Measurements from ENCODE around the gene TNFRSF18.
"Not testable (repeated sequence)": the region's sequence is repeated elsewhere in the genome, so short reads cannot be mapped to it uniquely, and the experiment has no call there.

Gene TNFRSF18

DNA sequence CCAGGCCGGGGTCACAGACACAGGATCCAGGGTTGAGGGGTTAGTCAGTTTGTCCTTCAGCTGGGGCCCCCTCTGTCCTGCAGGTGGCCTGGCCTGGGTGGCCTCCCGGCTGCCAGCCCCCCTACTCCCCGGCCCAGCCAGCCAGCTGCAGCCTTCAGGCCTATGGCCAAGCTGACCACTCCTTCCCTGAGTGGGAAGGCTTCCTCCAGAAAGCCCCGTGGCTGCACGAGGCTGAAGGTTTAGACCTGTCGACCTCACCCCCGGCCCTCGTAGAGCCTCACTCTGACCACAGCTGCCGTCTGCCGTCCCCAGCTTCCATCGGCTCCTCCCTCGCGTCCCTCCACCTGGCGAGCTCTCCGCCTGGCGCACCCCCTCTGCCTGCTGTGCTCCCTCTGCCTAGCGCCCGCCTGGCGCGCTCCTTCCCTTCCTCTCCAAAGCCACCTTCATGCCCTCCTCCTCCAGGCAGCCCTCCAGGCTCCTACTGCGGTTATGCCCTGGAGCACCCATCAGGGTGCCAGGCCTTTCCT lies 23.1 kb downstream of the TNFRSF18 start:
- no peak overlapping the region for H3K4me3 ChIP-seq (ENCODE audit: low read depth, low read length)
- no peak for DNase-seq (ENCODE audit: low read depth)

GRCh38 chr1:1182491-1183220 lies 23.7 kb downstream of the TNFRSF18 start:
- no peak for DNase-seq (ENCODE audit: low read depth)
- no peak overlapping the region for H3K4me3 ChIP-seq (ENCODE audit: low read depth, low read length)

DNA sequence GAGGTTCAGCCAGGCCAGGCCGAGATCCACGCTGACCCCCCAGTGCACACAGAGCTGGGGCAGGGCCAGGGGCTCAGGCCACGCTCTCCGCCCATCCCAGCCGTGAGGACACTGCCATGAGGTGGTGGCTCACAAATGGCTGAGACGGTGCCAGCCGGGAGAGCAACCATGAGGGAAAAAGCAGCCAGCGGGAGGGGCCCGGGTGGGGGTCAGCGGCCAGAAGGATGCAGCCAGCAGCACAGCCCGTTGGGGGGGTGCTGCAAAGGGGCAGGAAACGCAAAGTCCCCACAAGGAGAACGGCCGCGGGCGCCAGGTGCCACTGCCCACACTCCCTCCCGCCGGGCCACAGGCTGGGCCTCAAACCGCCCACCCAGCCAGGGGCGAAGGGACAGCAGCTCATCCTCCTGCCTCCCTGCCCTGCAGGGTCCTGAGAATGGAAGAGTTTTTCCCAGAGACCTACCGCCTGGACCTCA lies 24.4 kb downstream of the TNFRSF18 start:
- no peak for DNase-seq (ENCODE audit: low read depth)
- no peak overlapping the region for H3K4me3 ChIP-seq (ENCODE audit: low read depth, low read length)

DNA sequence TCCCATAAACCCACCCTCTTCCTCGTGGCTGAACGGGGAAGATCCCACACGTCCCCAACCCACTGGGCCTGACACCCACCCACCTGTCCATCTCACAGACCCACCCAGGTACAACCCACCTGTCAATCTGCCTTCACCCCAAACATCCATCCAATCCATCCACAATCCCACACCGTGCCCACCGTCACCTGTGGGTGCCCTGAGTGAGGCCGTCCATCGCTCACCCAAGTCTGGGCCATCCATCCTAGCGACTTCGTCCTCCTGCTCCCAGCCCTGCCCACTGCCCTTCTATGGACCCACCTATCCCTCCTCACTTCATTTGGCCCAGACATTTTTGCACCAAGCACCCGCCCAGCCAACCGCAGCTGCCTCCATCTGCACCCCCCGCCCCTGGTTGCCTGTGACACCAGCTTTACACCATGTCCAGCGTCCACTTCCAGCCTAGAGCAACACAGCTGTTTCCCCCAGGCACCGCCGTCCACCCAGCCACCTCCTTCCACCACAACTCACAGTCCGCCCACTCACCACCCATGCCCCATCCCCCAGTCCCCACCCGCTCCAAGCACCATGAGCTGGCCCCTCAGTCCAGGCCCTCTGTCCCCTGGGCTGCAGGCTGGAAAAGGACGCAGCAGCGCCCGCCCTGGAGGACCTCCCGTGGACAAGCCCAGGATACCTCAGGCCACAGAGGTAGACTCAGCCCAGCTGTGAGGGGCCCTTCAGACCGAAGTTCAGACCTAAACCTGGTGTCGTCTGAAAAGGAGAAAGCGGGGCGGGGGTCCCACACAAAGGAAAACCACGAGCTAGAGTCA lies 25.1 kb downstream of the TNFRSF18 start:
- no peak for DNase-seq (ENCODE audit: low read depth)
- H3K4me3 ChIP-seq (ENCODE audit: low read depth, low read length) = no peak overlapping the region

DNA sequence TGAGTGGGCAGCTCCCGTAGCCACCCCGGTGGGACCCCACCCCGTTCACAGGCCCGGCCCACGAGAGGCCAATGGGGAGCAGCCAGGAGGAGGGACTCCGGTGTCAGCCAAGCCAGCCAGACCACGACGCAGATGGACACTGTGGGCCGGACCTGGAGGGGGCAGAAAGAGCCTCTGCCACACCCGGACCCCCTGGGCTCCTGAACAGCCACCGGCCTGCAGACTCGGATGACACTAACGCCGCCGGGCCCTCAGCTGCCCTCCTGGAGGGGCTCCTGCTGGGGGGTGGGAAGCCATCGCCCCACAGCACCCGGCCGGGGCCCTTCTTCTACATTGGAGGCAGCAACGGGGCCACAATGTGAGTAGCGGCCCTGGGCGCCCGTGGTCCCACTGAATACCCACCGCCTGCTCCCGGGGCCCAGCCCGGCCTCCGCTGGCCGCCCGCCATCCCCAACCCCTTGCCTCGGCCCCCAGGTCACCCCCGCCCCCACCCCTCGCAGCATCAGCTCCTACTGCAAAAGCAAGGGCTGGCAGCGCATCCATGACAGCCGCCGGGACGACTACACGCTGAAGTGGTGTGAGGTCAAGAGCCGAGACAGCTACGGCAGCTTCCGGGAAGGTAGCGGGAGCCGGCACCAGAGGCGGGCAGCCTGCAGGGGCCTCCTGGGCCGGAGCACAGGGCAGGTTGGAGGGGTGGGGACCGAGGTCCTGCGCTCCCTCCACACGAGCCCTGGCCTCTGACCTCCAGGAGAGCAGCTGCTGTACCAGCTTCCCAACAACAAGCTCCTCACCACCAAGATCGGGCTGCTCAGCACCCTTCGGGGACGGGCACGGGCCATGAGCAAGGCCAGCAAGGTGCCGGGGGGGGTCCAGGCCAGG lies 26.2 kb downstream of the TNFRSF18 start:
- no peak overlapping the region for H3K4me3 ChIP-seq (ENCODE audit: low read depth, low read length)
- no peak for DNase-seq (ENCODE audit: low read depth)

- no peak overlapping the region for H3K4me3 ChIP-seq (ENCODE audit: low read depth, low read length)
- DNase-seq (ENCODE audit: low read depth) = no peak
These were observed 26.9 kb downstream of the TNFRSF18 start for GRCh38 chr1:1179346-1179982.

- DNase-seq (ENCODE audit: low read depth) = no peak
These were observed 27.5 kb downstream of the TNFRSF18 start for GRCh38 chr1:1178794-1179331.

GRCh38 chr1:1177452-1178206 lies 28.8 kb downstream of the TNFRSF18 start:
- no peak for DNase-seq (ENCODE audit: low read depth)
- no peak overlapping the region for H3K4me3 ChIP-seq (ENCODE audit: low read depth, low read length)

More at GRCh38 chr1:1178794-1179331, 27.5 kb downstream of the TNFRSF18 start:
- H3K4me3 ChIP-seq (ENCODE audit: low read depth, low read length) = no peak overlapping the region

DNA sequence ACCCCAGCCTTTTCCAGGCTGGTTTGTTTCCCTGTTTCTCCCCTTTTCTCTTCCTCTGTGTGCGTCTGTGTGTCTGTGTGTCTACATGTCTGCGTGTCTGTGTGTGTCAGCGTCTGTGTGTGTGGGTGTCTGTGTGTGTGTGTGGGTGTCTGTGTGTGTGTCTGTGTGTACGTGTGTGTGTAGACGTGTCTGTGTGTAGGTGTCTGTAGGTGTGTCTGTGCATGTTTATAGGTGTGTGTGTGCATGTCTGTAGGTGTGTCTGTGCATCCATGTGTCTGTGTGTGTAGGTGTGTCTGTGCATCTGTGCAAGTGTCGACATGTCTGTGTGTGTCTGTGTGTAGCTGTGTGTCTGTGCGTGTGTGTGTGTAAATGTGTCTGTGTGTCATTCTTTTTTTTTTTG lies 29.5 kb downstream of the TNFRSF18 start:
- DNase-seq (ENCODE audit: low read depth) = no peak
- no peak overlapping the region for H3K4me3 ChIP-seq (ENCODE audit: low read depth, low read length)

DNA sequence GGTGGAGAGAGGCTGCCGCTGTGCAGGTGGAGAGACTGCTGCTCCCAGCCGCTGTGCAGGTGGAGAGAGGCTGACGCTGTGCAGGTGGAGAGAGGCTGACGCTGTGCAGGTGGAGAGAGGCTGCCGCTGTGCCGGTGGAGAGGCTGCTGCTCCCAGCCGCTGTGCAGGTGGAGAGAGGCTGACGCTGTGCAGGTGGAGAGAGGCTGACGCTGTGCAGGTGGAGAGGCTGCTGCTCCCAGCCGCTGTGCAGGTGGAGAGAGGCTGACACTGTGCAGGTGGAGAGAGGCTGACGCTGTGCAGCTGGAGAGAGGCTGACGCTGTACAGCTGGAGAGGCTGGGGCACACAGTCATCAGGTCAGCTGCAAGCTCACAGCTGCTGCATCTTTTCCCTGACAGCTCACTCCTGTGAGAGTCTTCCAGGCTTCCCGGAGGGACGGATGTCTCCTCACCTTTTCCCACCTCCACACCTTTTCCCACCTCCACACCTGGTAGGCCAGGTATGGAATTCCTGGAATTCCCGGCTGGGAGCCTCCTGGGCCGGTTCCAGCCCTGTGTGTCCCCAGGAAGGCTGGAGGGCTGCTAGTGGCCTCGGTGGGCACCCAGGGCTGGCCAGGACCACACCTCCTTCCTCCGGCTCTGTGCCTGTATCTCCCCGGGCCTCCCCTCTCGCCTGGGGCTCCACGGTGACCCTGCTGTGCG lies 30.2 kb downstream of the TNFRSF18 start:
- DNase-seq (ENCODE audit: low read depth) = not testable (repeated sequence)

GRCh38 chr1:1175221-1176062 lies 30.9 kb downstream of the TNFRSF18 start:
- no peak for DNase-seq (ENCODE audit: low read depth)

More for the DNA sequence above, 30.2 kb downstream of the TNFRSF18 start:
- not testable (repeated sequence) for H3K4me3 ChIP-seq (ENCODE audit: low read depth, low read length)

DNA sequence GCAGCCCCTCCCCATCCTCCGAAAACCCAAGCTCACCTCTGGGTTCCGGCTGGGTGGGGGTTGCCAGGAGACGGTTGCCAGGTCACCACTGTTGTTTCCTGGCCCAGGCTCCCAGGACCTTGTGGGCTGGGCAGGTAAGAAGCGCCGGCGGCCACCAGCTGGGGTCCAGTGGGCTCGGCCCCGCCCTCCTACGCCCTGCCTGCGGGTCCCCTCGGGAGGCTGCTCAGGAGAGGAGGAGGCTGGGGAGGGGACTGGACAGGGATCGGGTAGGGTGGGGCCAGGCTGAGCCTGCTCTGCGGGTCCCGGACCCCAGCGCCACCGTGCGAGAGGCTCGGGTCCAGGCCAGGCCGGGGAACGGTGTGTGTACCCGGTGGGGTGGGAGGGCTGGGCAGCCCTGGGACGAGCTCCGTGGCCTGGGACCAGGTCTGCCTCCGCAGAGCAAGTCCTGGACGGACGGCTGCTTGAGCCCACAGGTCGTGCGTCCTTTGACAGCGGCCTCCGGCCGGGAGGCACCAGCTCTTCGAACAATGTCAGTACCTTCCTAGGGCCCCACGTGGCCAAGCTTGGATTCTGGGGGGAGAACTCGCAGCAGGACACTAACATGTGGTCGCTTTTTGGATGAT lies 32.5 kb downstream of the TNFRSF18 start, which contains the start of gene TTLL10:
Gene TTLL10, plus strand, starts transcription at position 88 of the 623 bp plus-strand sequence. CDS start 5,336 bp downstream, outside the sequence.
- no peak for DNase-seq (ENCODE audit: low read depth)
- no peak within 1 kb of the TSS for H3K4me3 ChIP-seq (ENCODE audit: low read depth, low read length)

More at GRCh38 chr1:1175221-1176062, 30.9 kb downstream of the TNFRSF18 start:
- H3K4me3 ChIP-seq (ENCODE audit: low read depth, low read length) = no peak overlapping the region

GRCh38 chr1:1173061-1173792 lies 33.2 kb downstream of the TNFRSF18 start:
- DNase-seq (ENCODE audit: low read depth) = no peak
- no peak overlapping the region for H3K4me3 ChIP-seq (ENCODE audit: low read depth, low read length)

- DNase-seq (ENCODE audit: low read depth) = no peak
- no peak overlapping the region for H3K4me3 ChIP-seq (ENCODE audit: low read depth, low read length)
These were observed 34.6 kb downstream of the TNFRSF18 start for GRCh38 chr1:1171546-1172340.

DNA sequence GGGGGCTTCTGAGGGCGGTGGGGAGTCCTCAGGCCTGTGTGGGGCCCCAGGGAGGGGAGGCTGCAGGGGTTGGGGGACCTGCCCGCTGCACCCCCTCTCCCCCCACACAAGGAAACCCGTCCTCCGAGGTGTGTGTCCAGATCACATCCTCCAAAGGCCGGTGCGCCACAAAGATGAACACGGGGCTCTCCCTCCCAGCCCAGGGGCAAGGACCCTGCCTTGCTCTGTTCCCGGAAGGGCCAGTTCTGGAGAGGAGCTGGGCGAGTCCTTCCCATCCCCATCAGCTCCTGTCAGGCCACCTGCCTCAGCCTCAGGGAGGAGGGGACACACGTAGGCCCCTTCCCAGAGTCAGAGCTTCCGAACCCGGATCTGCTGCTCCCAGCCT lies 35.2 kb downstream of the TNFRSF18 start:
- H3K4me3 ChIP-seq (ENCODE audit: low read depth, low read length) = no peak overlapping the region
- no peak for DNase-seq (ENCODE audit: low read depth)

All from skeletal muscle cell (primary cell).